ENCODE measurements around the gene RNF220. TPM values are rescaled to one million over a fixed set of nuclear protein-coding genes. Genes with fewer than 3 reads are reported as not detected.
A peak's percentile ranks its signal among the peaks of the same experiment; 100 is the strongest.

RNF220 gene
- total and polyA plus RNA-seq, 2 of the 4 experiments (the other 2 are of a cell fraction), result 71.8 to 77.1 TPM

- no TSS peak for BruUV-seq (replicated peaks)
- H2BK20ac ChIP-seq (ENCODE audit: low read depth, low read length), result no peak overlapping the region
- TF ChIP-seq POLR2A (IDR thresholded peaks at IDR 0.05; ENCODE audit: low read depth, low read length) (no peak), USF2 (IDR thresholded peaks at IDR 0.05; ENCODE audit: low read depth, low read length) (no peak), RCOR1 (IDR thresholded peaks at IDR 0.05; ENCODE audit: insufficient replicate concordance, low read length) (no peak), MXI1 (IDR thresholded peaks at IDR 0.05; ENCODE audit: borderline replicate concordance, low read depth, low read length) (no peak), NFE2L2 (IDR thresholded peaks at IDR 0.05; ENCODE audit: low read depth, low read length) (no peak), MAZ (IDR thresholded peaks at IDR 0.05; ENCODE audit: borderline replicate concordance, low read depth, low read length) (no peak), MAFK (IDR thresholded peaks at IDR 0.05; ENCODE audit: low read depth, low read length) (no peak), SMC3 (IDR thresholded peaks at IDR 0.05; ENCODE audit: low read depth, low read length) (no peak), CEBPB (IDR thresholded peaks at IDR 0.05; ENCODE audit: low read depth, low read length) (no peak), RAD21 (IDR thresholded peaks at IDR 0.05; ENCODE audit: low read length) (no peak), FOS (IDR thresholded peaks at IDR 0.05; ENCODE audit: low read depth, low read length) (no peak), CHD1 (IDR thresholded peaks at IDR 0.05; ENCODE audit: low read depth, low read length) (no peak), ELK1 (IDR thresholded peaks at IDR 0.05; ENCODE audit: borderline replicate concordance, low read depth, low read length) (no peak), BHLHE40 (IDR thresholded peaks at IDR 0.05; ENCODE audit: low read depth, low read length) (no peak), RFX5 (IDR thresholded peaks at IDR 0.05; ENCODE audit: low read depth, low read length) (no peak)
- no peak overlapping the region for H3K27ac ChIP-seq (ENCODE audit: insufficient read depth, low read length)
- no peak overlapping the region for H4K5ac ChIP-seq (ENCODE audit: low read depth, low read length)
- H3K4ac ChIP-seq (ENCODE audit: low read depth, low read length), result no peak overlapping the region
- DNase-seq, result no peak
- no peak overlapping the region for H2BK15ac ChIP-seq (ENCODE audit: low read depth, low read length)
- no peaks in the 10 kb centered on the region for H4K20me1 ChIP-seq (ENCODE audit: insufficient read depth, low read length)
- H2BK120ac ChIP-seq (ENCODE audit: low read depth, low read length), result no peak overlapping the region
- no peak overlapping the region for H3K14ac ChIP-seq (replicated peaks; ENCODE audit: low read depth, low read length)
- ChIA-PET CTCF (interaction anchor here (0.6 kb wide), 2 partner anchors 13 to 33 kb away, joined by 3 to 11 read pairs; no protein-coding TSS in a partner anchor), POLR2A (ENCODE audit: unreplicated experiment) (no interaction called here)
- peak overlapping the region; percentile 56 for H2AFZ ChIP-seq (replicated peaks; ENCODE audit: low read length, poor library complexity)
- 81% methylated on average over 4 of the region's 7 CpGs; no CpG with 5 or more reads in 1 of the 2 experiments for whole genome bisulfite sequencing, 2 experiments (ENCODE audit: extremely low coverage in 2 of 2, insufficient read length in 1 of 2)
- no peak overlapping the region for H4K8ac ChIP-seq (ENCODE audit: low read depth in 2 of 2, low read length in 2 of 2)
- peaks cover 2% of the 10 kb centered on the region; the same call in 1 of the 2 replicates for H3K4me1 ChIP-seq (ENCODE audit: control insufficient read depth, insufficient read depth, low read length)
- H3K9me1 ChIP-seq (ENCODE audit: insufficient read depth, low read length), result no peaks in the 10 kb centered on the region
- H3K56ac ChIP-seq (ENCODE audit: extremely low read depth, insufficient read depth, low read length), result no peak overlapping the region
- no peak overlapping the region for H3K4me2 ChIP-seq (ENCODE audit: low read depth, low read length)
- H2AK5ac ChIP-seq (ENCODE audit: low read depth, low read length), result no peak overlapping the region
- H3K9ac ChIP-seq (ENCODE audit: low read depth, low read length), result no peak overlapping the region
- H3K23ac ChIP-seq (ENCODE audit: low read depth, low read length), result no peak overlapping the region
- no peaks in the 10 kb centered on the region for H3K79me1 ChIP-seq (ENCODE audit: low read depth in 1 of 2, low read length in 2 of 2)
- no peak overlapping the region for H4K91ac ChIP-seq (ENCODE audit: insufficient read depth, low read depth, low read length)
- ATAC-seq (ENCODE audit: low read depth), result no peak
- no peak overlapping the region for H2BK5ac ChIP-seq (ENCODE audit: low read depth, low read length, poor library complexity, severe bottlenecking)
- H2AK9ac ChIP-seq (replicated peaks; ENCODE audit: low read depth, low read length, poor library complexity), result no peak overlapping the region
- no peaks in the 10 kb centered on the region for H3K36me3 ChIP-seq (ENCODE audit: control insufficient read depth, insufficient read depth, low read length)
- no peak overlapping the region for H3K4me3 ChIP-seq (ENCODE audit: insufficient read depth, low read depth, low read length)
- in situ Hi-C loops (cut with MboI; ENCODE audit: low sequenced_read_pairs), result no loop called here
- no peaks in the 10 kb centered on the region for H3K9me3 ChIP-seq (ENCODE audit: control insufficient read depth, insufficient read depth, low read length)
- dilution Hi-C loops (cut with HindIII; ENCODE audit: low sequenced_read_pairs, unreplicated experiment), result no loop called here
- H3K27me3 ChIP-seq (ENCODE audit: control insufficient read depth, insufficient read depth, low read length), result peaks cover 14% of the 10 kb centered on the region
- intact Hi-C loops (cut with micrococcal nuclease), result no loop called here
- no peak overlapping the region for H3K18ac ChIP-seq (ENCODE audit: low read depth, low read length)
Observed at GRCh38 chr1:44696789-44697345, 291.8 kb downstream of the RNF220 start.
